ENCODE measurements around the gene FCN2.

DNA sequence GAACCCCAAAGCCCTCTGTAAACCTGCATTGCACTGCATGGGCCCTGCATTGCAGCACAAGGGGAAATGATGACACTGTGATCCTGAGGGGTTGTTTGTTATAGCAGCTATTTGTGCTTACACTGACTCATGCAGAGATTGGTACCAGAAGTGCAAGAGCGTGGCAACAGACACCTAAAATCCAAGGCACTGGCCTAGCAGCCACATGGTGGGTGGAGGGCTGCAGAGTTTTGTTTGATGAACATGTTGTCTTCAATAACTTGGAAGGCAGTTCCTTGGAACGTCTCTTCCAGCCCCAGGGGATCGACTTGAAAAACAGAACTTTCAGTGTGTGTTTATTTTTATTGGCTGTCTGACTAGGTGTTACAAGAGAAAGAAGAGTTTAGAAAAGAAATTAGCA, 14.5 kb downstream of the FCN2 start:
- TF ChIP-seq POLR2A (IDR thresholded peaks at IDR 0.05; ENCODE audit: low read length) (no peak), GATA1 (IDR thresholded peaks at IDR 0.05; ENCODE audit: low read depth, low read length) (no peak)
